ENCODE measurements around the gene METAP2.
"Not testable (repeated sequence)": the region's sequence is repeated elsewhere in the genome, so short reads cannot be mapped to it uniquely, and the experiment has no call there.

METAP2 gene

GRCh38 chr12:95460105-95460504 is 13.8 kb upstream of the METAP2 start:
- in situ Hi-C loops (cut with HindIII; ENCODE audit: low pct_ligation_motif_present, low sequenced_read_pairs), result no loop called here
- Histone ChIP-seq H3K27ac (no peak overlapping the region), H3K27me3 (replicated peaks) (no peaks in the 10 kb centered on the region), H3K4me3 (ENCODE audit: low read depth, low read length) (no peak overlapping the region), H3K36me3 (replicated peaks) (no peaks in the 10 kb centered on the region)
- TF ChIP-seq, protein P1, sequence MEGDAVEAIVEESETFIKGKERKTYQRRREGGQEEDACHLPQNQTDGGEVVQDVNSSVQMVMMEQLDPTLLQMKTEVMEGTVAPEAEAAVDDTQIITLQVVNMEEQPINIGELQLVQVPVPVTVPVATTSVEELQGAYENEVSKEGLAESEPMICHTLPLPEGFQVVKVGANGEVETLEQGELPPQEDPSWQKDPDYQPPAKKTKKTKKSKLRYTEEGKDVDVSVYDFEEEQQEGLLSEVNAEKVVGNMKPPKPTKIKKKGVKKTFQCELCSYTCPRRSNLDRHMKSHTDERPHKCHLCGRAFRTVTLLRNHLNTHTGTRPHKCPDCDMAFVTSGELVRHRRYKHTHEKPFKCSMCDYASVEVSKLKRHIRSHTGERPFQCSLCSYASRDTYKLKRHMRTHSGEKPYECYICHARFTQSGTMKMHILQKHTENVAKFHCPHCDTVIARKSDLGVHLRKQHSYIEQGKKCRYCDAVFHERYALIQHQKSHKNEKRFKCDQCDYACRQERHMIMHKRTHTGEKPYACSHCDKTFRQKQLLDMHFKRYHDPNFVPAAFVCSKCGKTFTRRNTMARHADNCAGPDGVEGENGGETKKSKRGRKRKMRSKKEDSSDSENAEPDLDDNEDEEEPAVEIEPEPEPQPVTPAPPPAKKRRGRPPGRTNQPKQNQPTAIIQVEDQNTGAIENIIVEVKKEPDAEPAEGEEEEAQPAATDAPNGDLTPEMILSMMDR (IDR thresholded peaks at IDR 0.05; ENCODE audit: low read depth, low read length, missing control alignments), result no peak
- no peak for DNase-seq

- TF ChIP-seq, protein P1 (IDR thresholded peaks at IDR 0.05; ENCODE audit: low read depth, low read length, missing control alignments), result no peak
- Histone ChIP-seq H3K36me3 (replicated peaks) (no peaks in the 10 kb centered on the region), H3K4me3 (ENCODE audit: low read depth, low read length) (no peak overlapping the region), H3K27me3 (replicated peaks) (no peaks in the 10 kb centered on the region), H3K27ac (no peak overlapping the region)
- DNase-seq, result no peak
- in situ Hi-C loops (cut with HindIII; ENCODE audit: low pct_ligation_motif_present, low sequenced_read_pairs), result no loop called here
These were observed 13.1 kb upstream of the METAP2 start for GRCh38 chr12:95460896-95461295.

GRCh38 chr12:95462081-95462480 is 11.9 kb upstream of the METAP2 start:
- Histone ChIP-seq H3K36me3 (replicated peaks) (no peaks in the 10 kb centered on the region), H3K27me3 (replicated peaks) (no peaks in the 10 kb centered on the region), H3K4me3 (ENCODE audit: low read depth, low read length) (no peak overlapping the region), H3K27ac (no peak overlapping the region)
- in situ Hi-C loops (cut with HindIII; ENCODE audit: low pct_ligation_motif_present, low sequenced_read_pairs), result no loop called here
- no peak for DNase-seq
- TF ChIP-seq, protein P1 (IDR thresholded peaks at IDR 0.05; ENCODE audit: low read depth, low read length, missing control alignments), result no peak

DNA sequence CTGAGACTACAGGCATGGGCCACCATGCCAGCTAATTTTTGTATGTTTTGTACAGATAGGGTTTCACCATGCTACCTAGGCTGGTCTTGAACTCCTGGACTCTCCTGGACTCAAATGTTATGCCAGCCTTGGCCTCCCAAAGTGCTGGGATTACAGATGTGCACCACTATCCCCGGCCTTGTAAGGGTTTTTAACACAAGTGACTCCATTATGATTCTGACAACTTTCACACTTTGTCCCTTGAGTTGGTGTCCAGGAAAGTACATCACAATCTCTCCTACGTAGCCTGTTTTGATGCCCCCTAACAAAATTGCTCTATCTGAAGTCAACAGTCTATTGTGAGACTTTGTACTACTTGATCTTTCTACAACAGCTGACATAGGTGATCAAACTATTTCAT is 11.4 kb upstream of the METAP2 start:
- no peak overlapping the region for H3K27ac ChIP-seq
- no peaks in the 10 kb centered on the region for H3K27me3 ChIP-seq (replicated peaks)
- no peaks in the 10 kb centered on the region for H3K36me3 ChIP-seq (replicated peaks)
- TF ChIP-seq, protein P1 (IDR thresholded peaks at IDR 0.05; ENCODE audit: low read depth, low read length, missing control alignments), result no peak
- DNase-seq, result no peak
- no peak overlapping the region for H3K4me3 ChIP-seq (ENCODE audit: low read depth, low read length)
- in situ Hi-C loops (cut with HindIII; ENCODE audit: low pct_ligation_motif_present, low sequenced_read_pairs), result no loop called here

- no peaks in the 10 kb centered on the region for H3K27me3 ChIP-seq (replicated peaks)
- H3K27ac ChIP-seq, result no peak overlapping the region
- H3K36me3 ChIP-seq (replicated peaks), result no peaks in the 10 kb centered on the region
- TF ChIP-seq, protein P1 (IDR thresholded peaks at IDR 0.05; ENCODE audit: low read depth, low read length, missing control alignments), result no peak
- DNase-seq, result no peak
- no peak overlapping the region for H3K4me3 ChIP-seq (ENCODE audit: low read depth, low read length)
- in situ Hi-C loops (cut with HindIII; ENCODE audit: low pct_ligation_motif_present, low sequenced_read_pairs), result no loop called here
These were observed 10.9 kb upstream of the METAP2 start for GRCh38 chr12:95463050-95463449.

- H3K27ac ChIP-seq, result not testable (repeated sequence)
These were observed 10.2 kb upstream of the METAP2 start for GRCh38 chr12:95463776-95464175.

More at GRCh38 chr12:95463776-95464175, 10.2 kb upstream of the METAP2 start:
- in situ Hi-C loops (cut with HindIII; ENCODE audit: low pct_ligation_motif_present, low sequenced_read_pairs); H3K36me3 ChIP-seq (replicated peaks); DNase-seq; H3K27me3 ChIP-seq (replicated peaks); H3K4me3 ChIP-seq (ENCODE audit: low read depth, low read length): not testable (repeated sequence)

Measured in brain microvascular endothelial cell (primary cell).